Epithelial cell of proximal tubule (primary cell): ENCODE measurements around the gene FARS2. TPM values are rescaled to one million over a fixed set of nuclear protein-coding genes. Genes with fewer than 3 reads are reported as not detected.

ENCODE experiments used
- DNase-seq: peaks from one replicate; pipeline ENCODE4 v3.0.0-alpha.2; 2011; ENCODE audit warnings: low read depth
- H3K4me3 ChIP-seq: 2 replicates; pipeline ENCODE4 v1.5.1; 2011; ENCODE audit warnings: low read depth, mild to moderate bottlenecking, low read length
- total RNA-seq: library from RNA; depleted of rRNA; stranded (reverse); fragments of >200 nt; gene quantifications from 2 replicates; pipeline ENCODE4 v1.2.3, GENCODE V29; 2015
- TF ChIP-seq, protein P1 (sequence below): conservative IDR thresholded peaks from 2 replicates; pipeline ENCODE4 v1.5.1; 2012; ENCODE audit warnings: low read depth, mild to moderate bottlenecking, low read length

The FARS2 gene
- total RNA-seq, 1 donor from 2014 or later = 7.7 TPM

DNA sequence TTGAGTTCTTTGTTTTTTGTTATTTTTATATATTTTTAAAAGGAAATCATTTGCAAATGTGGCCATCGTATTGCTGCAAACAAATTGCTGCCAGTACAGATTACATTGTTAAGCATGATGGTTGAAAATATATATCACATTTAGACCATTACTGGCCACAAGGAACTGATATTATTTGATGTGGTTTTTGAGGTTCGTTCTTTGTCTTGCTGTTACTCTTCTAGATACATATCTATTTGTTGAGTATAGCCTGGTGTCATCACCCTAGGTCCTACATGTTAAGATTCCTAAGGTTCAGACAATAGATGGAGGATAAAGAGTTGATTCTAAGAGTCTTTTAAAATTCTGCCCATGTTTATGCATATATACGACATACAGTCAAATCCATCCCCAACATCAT is 306.0 kb downstream of the FARS2 start:
- DNase-seq = no peak
- TF ChIP-seq, protein P1, sequence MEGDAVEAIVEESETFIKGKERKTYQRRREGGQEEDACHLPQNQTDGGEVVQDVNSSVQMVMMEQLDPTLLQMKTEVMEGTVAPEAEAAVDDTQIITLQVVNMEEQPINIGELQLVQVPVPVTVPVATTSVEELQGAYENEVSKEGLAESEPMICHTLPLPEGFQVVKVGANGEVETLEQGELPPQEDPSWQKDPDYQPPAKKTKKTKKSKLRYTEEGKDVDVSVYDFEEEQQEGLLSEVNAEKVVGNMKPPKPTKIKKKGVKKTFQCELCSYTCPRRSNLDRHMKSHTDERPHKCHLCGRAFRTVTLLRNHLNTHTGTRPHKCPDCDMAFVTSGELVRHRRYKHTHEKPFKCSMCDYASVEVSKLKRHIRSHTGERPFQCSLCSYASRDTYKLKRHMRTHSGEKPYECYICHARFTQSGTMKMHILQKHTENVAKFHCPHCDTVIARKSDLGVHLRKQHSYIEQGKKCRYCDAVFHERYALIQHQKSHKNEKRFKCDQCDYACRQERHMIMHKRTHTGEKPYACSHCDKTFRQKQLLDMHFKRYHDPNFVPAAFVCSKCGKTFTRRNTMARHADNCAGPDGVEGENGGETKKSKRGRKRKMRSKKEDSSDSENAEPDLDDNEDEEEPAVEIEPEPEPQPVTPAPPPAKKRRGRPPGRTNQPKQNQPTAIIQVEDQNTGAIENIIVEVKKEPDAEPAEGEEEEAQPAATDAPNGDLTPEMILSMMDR = no peak
- H3K4me3 ChIP-seq = no peak overlapping the region

DNA sequence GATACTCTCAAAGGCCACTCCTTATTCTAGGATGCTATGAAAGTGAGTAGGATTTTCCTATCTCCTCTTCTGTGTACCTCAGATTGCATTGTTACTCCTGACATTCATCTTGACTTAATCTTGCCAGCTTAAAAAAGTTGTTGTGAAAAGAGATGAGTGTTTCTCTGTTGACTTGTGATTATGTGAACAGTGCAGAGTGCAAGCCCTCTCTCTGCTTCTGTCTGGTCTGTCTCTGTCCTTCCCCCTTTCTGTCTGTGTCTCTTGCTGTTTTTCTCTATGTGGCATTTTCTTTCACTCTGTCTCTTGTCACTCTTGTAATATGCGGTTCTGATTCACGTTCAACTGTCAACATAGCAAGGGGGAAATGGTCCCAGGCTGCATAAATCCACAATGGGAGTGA is 306.6 kb downstream of the FARS2 start:
- H3K4me3 ChIP-seq = no peak overlapping the region
- no peak for DNase-seq
- TF ChIP-seq, protein P1 = no peak

DNA sequence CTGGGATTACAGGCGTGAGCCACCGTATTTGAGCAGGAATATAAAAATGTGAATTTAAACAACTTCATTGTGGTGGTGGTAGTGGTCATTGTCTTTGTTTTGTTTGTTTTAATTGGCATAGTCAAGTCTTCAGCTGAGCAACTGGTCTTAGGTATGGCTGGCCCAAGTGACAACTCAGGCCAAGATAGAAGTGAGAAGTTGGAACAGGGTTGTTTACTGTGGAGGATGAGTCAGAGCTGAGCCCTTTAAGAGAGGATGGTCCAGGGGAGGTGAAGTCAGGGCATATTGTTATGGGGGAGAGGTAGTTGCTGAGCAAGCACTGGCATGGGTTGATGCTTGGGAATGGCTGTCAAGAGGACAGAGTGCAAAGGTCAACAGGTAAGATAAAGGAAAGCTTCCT is 308.2 kb downstream of the FARS2 start:
- no peak overlapping the region for H3K4me3 ChIP-seq
- DNase-seq = no peak
- TF ChIP-seq, protein P1 = no peak

DNA sequence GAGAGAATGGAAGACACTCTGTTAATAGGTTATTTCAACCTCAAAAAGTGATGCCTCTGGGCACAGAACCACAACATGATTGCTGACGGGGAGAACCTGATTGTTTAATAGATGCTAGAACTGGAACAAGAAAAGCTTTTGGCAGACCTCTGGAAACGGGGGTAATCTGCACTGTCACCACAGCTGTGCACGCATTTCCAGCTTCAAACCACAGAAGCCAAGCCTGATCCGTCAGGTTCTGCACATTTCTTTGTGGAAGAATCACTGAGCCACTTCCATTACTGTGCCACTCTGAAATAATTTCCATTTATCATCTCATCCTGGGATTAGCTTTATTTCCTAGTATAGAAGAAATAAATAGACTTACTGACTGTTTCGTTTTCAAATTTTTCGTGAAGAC is 309.3 kb downstream of the FARS2 start:
- H3K4me3 ChIP-seq = no peak overlapping the region
- TF ChIP-seq, protein P1 = no peak
- no peak for DNase-seq

DNA sequence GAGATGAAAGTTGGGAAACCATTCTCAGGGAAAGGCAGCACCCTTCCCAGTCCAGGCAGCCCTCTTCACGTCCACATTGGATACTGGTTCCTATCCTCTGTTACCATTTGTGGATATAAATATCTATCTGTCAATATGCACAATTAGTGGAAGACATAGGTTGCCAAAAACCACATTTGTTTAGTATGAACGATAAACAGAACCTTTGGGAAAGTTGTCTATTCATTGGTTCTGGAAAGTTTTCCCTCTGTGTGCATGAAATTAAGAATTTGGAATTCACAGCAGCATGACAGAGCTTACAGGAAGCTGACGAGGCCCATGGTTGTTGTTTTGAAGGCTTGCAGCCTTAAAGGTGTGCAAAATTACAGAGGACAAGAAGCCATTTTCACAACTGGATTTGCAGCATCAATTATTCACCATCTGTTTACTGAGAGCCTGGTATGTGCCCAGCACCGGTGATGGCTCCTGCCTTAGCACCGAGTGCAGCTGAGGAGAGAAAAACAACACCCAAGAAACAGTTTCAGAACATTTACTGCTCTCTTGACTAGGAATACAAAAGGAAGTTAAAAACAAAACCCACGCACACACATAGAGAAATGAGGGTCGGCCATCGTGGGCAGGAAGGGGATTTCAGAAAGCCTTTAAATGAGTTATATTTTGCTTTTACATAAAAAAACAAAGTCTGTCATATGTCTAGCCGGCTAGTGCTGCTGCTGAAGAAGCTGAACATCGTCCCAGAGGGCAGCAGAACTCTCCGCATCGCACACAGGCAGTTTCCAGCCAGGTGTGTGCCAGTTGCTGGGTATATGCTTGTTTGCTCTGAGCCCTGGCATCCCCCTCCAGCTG is 319.6 kb downstream of the FARS2 start:
- no peak for DNase-seq
- TF ChIP-seq, protein P1 = no peak
- H3K4me3 ChIP-seq = no peak overlapping the region

DNA sequence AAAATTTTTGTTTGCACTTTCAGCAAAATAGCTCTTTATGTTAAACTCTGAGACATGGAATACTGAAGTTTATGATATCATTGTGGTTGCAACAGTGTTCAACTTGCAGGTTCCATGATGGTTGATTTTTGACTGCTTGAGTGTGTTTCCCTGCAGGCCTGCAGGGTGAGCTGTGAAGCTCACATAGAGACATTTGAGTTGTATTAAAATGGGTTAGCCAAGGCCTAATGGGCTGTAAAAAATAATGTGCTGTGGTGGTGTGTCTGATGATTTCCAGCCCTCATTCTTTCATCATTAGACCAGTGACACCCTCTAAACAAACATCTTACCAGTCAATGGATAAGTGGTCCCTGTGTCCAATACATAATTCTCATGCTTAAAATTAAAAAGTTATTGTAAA is 321.4 kb downstream of the FARS2 start:
- TF ChIP-seq, protein P1 = peak; percentile 18
- DNase-seq = no peak
- no peak overlapping the region for H3K4me3 ChIP-seq

DNA sequence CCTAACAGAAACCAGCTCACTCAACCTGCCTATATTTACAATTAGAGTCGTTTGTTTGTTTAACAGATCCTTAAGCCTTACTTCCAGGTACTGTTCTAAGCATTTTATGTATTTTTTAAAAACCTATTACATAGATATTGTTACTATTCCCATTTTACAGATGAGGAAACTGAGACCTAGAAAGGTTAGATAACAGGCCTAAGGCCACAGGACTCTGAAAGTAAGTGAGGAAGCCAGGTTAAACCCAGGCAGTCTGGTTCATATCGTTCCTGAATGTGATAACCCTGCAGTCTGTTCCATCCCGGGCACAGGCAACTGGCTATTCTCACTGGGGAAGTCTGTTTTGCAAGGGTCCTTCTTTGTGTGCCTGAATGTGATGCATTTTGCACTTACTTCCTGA is 322.2 kb downstream of the FARS2 start:
- no peak overlapping the region for H3K4me3 ChIP-seq
- TF ChIP-seq, protein P1 = no peak
- DNase-seq = no peak
